Colonic mucosa (tissue), 4 donors: Measurements from ENCODE around the gene EXOC2. TPM values are rescaled to one million over a fixed set of nuclear protein-coding genes. Genes with fewer than 3 reads are reported as not detected.
"Not testable (repeated sequence)": the region's sequence is repeated elsewhere in the genome, so short reads cannot be mapped to it uniquely, and the experiment has no call there.

Source experiments
- DNase-seq: peaks from one replicate; pipeline ENCODE4 v3.0.0-alpha.2; 2020
- H3K27ac ChIP-seq: fragments of 200-600 bp; one replicate; pipeline ENCODE4 v1.8.0; 2021
- H3K27me3 ChIP-seq: fragments of 200-600 bp; one replicate; pipeline ENCODE4 v1.8.0; 2021
- H3K36me3 ChIP-seq: fragments of 200-600 bp; one replicate; pipeline ENCODE4 v1.8.0; 2021
- H3K4me1 ChIP-seq: fragments of 200-600 bp; one replicate; pipeline ENCODE4 v1.8.0; 2021; ENCODE audit warnings: mild to moderate bottlenecking
- H3K4me3 ChIP-seq: fragments of 200-600 bp; one replicate; pipeline ENCODE4 v1.8.0; 2021
- H3K9ac ChIP-seq, 2 donors: one replicate each; pipeline ENCODE4 v1.7.0; 2013; ENCODE audit warnings: control low read depth in 2 of 2, low read depth in 2 of 2, low read length in 2 of 2
- H3K9me3 ChIP-seq: fragments of 200-600 bp; one replicate; pipeline ENCODE4 v1.8.0; 2021
- CTCF ChIP-seq: fragments of 200-600 bp; IDR thresholded peaks from one replicate; pipeline ENCODE4 v1.8.0; 2022; ENCODE audit warnings: antibody characterized with exemption, mild to moderate bottlenecking
- intact Hi-C: fragments of 100-400 bp; cut with DNase I; formaldehyde crosslinking; loops from one replicate; pipeline ENCODE4 v1.14.1; 2022
- total RNA-seq, 2 donors: library from RNA; stranded (reverse); fragmentation: NEBNext Ultra II Directional in 1 of 2; extraction: Animal tissue kit (Norgen Biotek cat#: 25700) in 1 of 2; gene quantifications; one replicate each; pipeline ENCODE4 v1.2.1, GENCODE V29; 2021
- donor health status: healthy.
- donor health status: DM: no; HTN: no; CAD: no.
- donor health status: DM: no; HTN: no; CAD: no.

Gene EXOC2
- total RNA-seq, 2 donors from 2014 or later = 18.3 to 19.6 TPM

- H3K9ac ChIP-seq = no peak overlapping the region
- TF ChIP-seq CTCF = no peak
- H3K4me1 ChIP-seq = no peaks in the 10 kb centered on the region
- H3K36me3 ChIP-seq = no peaks in the 10 kb centered on the region
- H3K4me3 ChIP-seq = no peak overlapping the region
- intact Hi-C loops = no loop called here
- no peaks in the 10 kb centered on the region for H3K27me3 ChIP-seq
- H3K27ac ChIP-seq = no peak overlapping the region
- no peak for DNase-seq
- no peaks in the 10 kb centered on the region for H3K9me3 ChIP-seq
These were observed 122.1 kb downstream of the EXOC2 start for GRCh38 chr6:570825-571224.

- H3K9me3 ChIP-seq = no peaks in the 10 kb centered on the region
- no peak for TF ChIP-seq CTCF
- no peaks in the 10 kb centered on the region for H3K27me3 ChIP-seq
- H3K4me3 ChIP-seq = no peak overlapping the region
- H3K4me1 ChIP-seq = no peaks in the 10 kb centered on the region
- H3K9ac ChIP-seq = no peak overlapping the region
- H3K36me3 ChIP-seq = no peaks in the 10 kb centered on the region
- no peak overlapping the region for H3K27ac ChIP-seq
- no peak for DNase-seq
- intact Hi-C loops = no loop called here
These were observed 123.9 kb downstream of the EXOC2 start for GRCh38 chr6:568954-569523.

GRCh38 chr6:568085-568484 lies 124.9 kb downstream of the EXOC2 start:
- no peak overlapping the region for H3K27ac ChIP-seq
- intact Hi-C loops = no loop called here
- no peak for DNase-seq
- TF ChIP-seq CTCF = no peak
- no peaks in the 10 kb centered on the region for H3K36me3 ChIP-seq
- H3K4me1 ChIP-seq = no peaks in the 10 kb centered on the region
- H3K9me3 ChIP-seq = no peaks in the 10 kb centered on the region
- no peak overlapping the region for H3K9ac ChIP-seq
- no peaks in the 10 kb centered on the region for H3K27me3 ChIP-seq
- H3K4me3 ChIP-seq = no peak overlapping the region

- Histone ChIP-seq H3K9ac (no peak overlapping the region), H3K4me1 (no peaks in the 10 kb centered on the region), H3K9me3 (no peaks in the 10 kb centered on the region), H3K36me3 (no peaks in the 10 kb centered on the region), H3K27me3 (no peaks in the 10 kb centered on the region), H3K27ac (no peak overlapping the region), H3K4me3 (no peak overlapping the region)
- no peak for TF ChIP-seq CTCF
- DNase-seq = no peak
- intact Hi-C loops = no loop called here
These were observed 129.1 kb downstream of the EXOC2 start for GRCh38 chr6:563863-564262.

GRCh38 chr6:562052-562676 lies 130.8 kb downstream of the EXOC2 start:
- Histone ChIP-seq H3K27ac (no peak overlapping the region), H3K9ac (no peak overlapping the region), H3K36me3 (no peaks in the 10 kb centered on the region), H3K4me1 (no peaks in the 10 kb centered on the region), H3K27me3 (no peaks in the 10 kb centered on the region), H3K9me3 (no peaks in the 10 kb centered on the region), H3K4me3 (no peak overlapping the region)
- intact Hi-C loops = no loop called here
- DNase-seq = no peak
- no peak for TF ChIP-seq CTCF

- H3K36me3 ChIP-seq, H3K27ac ChIP-seq, H3K27me3 ChIP-seq, intact Hi-C loops, H3K4me1 ChIP-seq, H3K9ac ChIP-seq, H3K4me3 ChIP-seq, DNase-seq, H3K9me3 ChIP-seq: not testable (repeated sequence)
These were observed 131.6 kb downstream of the EXOC2 start for GRCh38 chr6:561335-561734.
